Psoas muscle (tissue), 8 donors: ENCODE results near the gene ITK. TPM values are rescaled to one million over a fixed set of nuclear protein-coding genes. Genes with fewer than 3 reads are reported as not detected.

Source experiments
- ATAC-seq, 4 donors: fragments of 200-7000 bp; cut with Tn5 transposase; one replicate each; pipeline ENCODE4 v1.9.1; 2020; ENCODE audit warnings: moderate library complexity in 3 of 4, mild to moderate bottlenecking in 2 of 4
- DNase-seq, 2 donors: peaks; one replicate each; pipeline ENCODE4 v3.0.0-alpha.2; 2020
- H3K27ac ChIP-seq: fragments of 200-600 bp; one replicate; pipeline ENCODE4 v1.8.0; 2022
- H3K27me3 ChIP-seq, 3 donors: fragments of 200-600 bp in 1 of 3; one replicate each; pipeline versions ENCODE4 v1.6.1 to v1.8.0; 2013 to 2022; ENCODE audit warnings: low read length in 2 of 3, mild to moderate bottlenecking in 2 of 3, moderate library complexity in 1 of 3; ENCODE audit not compliant: insufficient read depth in 3 of 3
- H3K36me3 ChIP-seq, 2 donors: fragments of 200-600 bp in 1 of 2; one replicate each; pipeline versions ENCODE4 v1.6.1 to v1.8.0; 2013 to 2022; ENCODE audit warnings: low read depth in 1 of 2, mild to moderate bottlenecking in 1 of 2, moderate library complexity in 1 of 2; ENCODE audit not compliant: insufficient read depth in 1 of 2
- H3K4me1 ChIP-seq: fragments of 200-600 bp; one replicate; pipeline ENCODE4 v1.8.0; 2022
- H3K4me3 ChIP-seq: fragments of 200-600 bp; one replicate; pipeline ENCODE4 v1.8.0; 2022; ENCODE audit warnings: mild to moderate bottlenecking
- H3K9me3 ChIP-seq: fragments of 200-600 bp; one replicate; pipeline ENCODE4 v1.8.0; 2022
- CTCF ChIP-seq: fragments of 200-600 bp; IDR thresholded peaks from one replicate; pipeline ENCODE4 v1.8.0; 2022; ENCODE audit warnings: antibody characterized with exemption
- WGBS, 3 donors: extraction: QIAGEN DNeasy Blood & Tissue Kit; methylation state at CpG; one replicate each; pipeline versions ENCODE4 v1.1.6 to v1.1.7; 2013; 5-methylcytosine and 5-hydroxymethylcytosine counted together
- intact Hi-C, 2 donors: fragments of 100-400 bp; cut with DNase I; formaldehyde crosslinking; loops; one replicate each; pipeline versions ENCODE4 v1.11.0 to v1.14.2; 2022
- polyA plus RNA-seq, 3 donors: library from polyadenylated mRNA; stranded (reverse); fragments of 200-250 nt; gene quantifications; one replicate each; pipeline ENCODE4 v1.2.3, GENCODE V29; 2013
- total RNA-seq, 4 donors: library from RNA; stranded (reverse); fragmentation: NEBNext Ultra II Directional in 2 of 4; extraction: Animal tissue kit (Norgen Biotek cat#: 25700) in 2 of 4; gene quantifications; one replicate each; pipeline versions ENCODE4 v1.2.1 to v1.2.4, GENCODE V29; 2021 to 2023
- donor health status: healthy with polysubstance abuse.
- donor health status: DM: no; HTN: no; CAD: no; lungs with moderate emphysema.
- donor health status: Bipolar disorder and iron deficiency.
- donor health status: healthy.
- donor health status: DM: yes; HTN: yes; CAD: no.
- donor health status: DM: no; HTN: no; CAD: no.
- donor health status: DM: no; HTN: no; CAD: no.
- donor health status: DM: yes; HTN: yes; CAD: no.

Gene ITK
- total and polyA plus RNA-seq, 7 donors: 0.04 to 1.0 (median 0.28) TPM

GRCh38 chr5:157155297-157155696 is 25.3 kb upstream of the ITK start:
- H3K9me3 ChIP-seq: no peaks in the 10 kb centered on the region
- no peak for DNase-seq
- no peak overlapping the region for H3K27ac ChIP-seq
- intact Hi-C loops: no loop called here
- no peaks in the 10 kb centered on the region for H3K36me3 ChIP-seq
- H3K4me3 ChIP-seq: no peak overlapping the region
- no peaks in the 10 kb centered on the region for H3K4me1 ChIP-seq
- TF ChIP-seq CTCF: no peak
- no peaks in the 10 kb centered on the region for H3K27me3 ChIP-seq
- ATAC-seq: no peak
- 68 to 89% (median 79%) methylated on average over 3 of the region's 3 CpGs for WGBS, 3 donors

- TF ChIP-seq CTCF: no peak
- no peak overlapping the region for H3K27ac ChIP-seq
- H3K36me3 ChIP-seq: no peaks in the 10 kb centered on the region
- DNase-seq (no peak), ATAC-seq (no peak)
- no peaks in the 10 kb centered on the region for H3K27me3 ChIP-seq
- WGBS, 3 donors: 76 to 89% (median 79%) methylated on average over 1 of the region's 1 CpG
- intact Hi-C loops: no loop called here
- H3K4me1 ChIP-seq: no peaks in the 10 kb centered on the region
- no peak overlapping the region for H3K4me3 ChIP-seq
- H3K9me3 ChIP-seq: no peaks in the 10 kb centered on the region
Observed at GRCh38 chr5:157157293-157157891, 23.2 kb upstream of the ITK start.

- no peaks in the 10 kb centered on the region for H3K36me3 ChIP-seq
- no peak for TF ChIP-seq CTCF
- H3K9me3 ChIP-seq: no peaks in the 10 kb centered on the region
- H3K4me3 ChIP-seq: no peak overlapping the region
- no peaks in the 10 kb centered on the region for H3K4me1 ChIP-seq
- no peak overlapping the region for H3K27ac ChIP-seq
- H3K27me3 ChIP-seq: no peaks in the 10 kb centered on the region
- intact Hi-C loops: no loop called here
- 83 to 87% (median 87%) methylated on average over 6 of the region's 6 CpGs for WGBS, 3 donors
- no peak for DNase-seq
- no peak for ATAC-seq
Observed at GRCh38 chr5:157159209-157159751, 21.4 kb upstream of the ITK start.

- WGBS, 3 donors: 85 to 91% (median 90%) methylated on average over 4 of the region's 4 CpGs
- ATAC-seq (no peak), DNase-seq (no peak)
- H3K36me3 ChIP-seq: no peaks in the 10 kb centered on the region
- H3K4me3 ChIP-seq: no peak overlapping the region
- TF ChIP-seq CTCF: no peak
- no peaks in the 10 kb centered on the region for H3K9me3 ChIP-seq
- no peak overlapping the region for H3K27ac ChIP-seq
- H3K4me1 ChIP-seq: no peaks in the 10 kb centered on the region
- intact Hi-C loops: no loop called here
- H3K27me3 ChIP-seq: no peaks in the 10 kb centered on the region
Observed at GRCh38 chr5:157160001-157160400, 20.6 kb upstream of the ITK start.

DNA sequence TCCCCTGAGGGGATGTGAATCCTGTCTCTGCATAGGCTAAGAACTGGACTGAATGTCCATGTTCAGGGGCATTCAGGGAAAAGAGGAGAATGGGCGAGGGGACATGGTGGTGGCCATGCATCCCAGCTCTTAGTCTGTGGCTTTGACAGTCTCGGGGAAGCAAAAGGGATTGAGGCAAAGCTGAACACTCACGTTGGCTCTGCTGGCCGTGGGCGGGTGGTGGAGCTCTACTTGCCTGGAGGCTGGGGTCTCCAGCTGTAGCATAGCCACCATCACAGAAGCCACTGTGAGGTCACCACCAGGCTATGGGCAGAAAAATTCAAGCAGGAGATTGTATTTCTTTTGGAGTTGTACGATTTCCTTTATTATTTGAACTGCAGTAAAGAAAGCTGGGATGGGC is 18.6 kb upstream of the ITK start:
- Histone ChIP-seq H3K27ac (no peak overlapping the region), H3K4me3 (no peak overlapping the region), H3K27me3 (peaks cover 0 to 2% (median 0%) of the 10 kb centered on the region in 3 donors), H3K9me3 (no peaks in the 10 kb centered on the region), H3K4me1 (no peaks in the 10 kb centered on the region), H3K36me3 (no peaks in the 10 kb centered on the region)
- intact Hi-C loops: no loop called here
- 72 to 78% (median 74%) methylated on average over 6 of the region's 6 CpGs for WGBS, 3 donors
- TF ChIP-seq CTCF: no peak
- ATAC-seq: no peak
- no peak for DNase-seq
